A549 (cell line): Measurements from ENCODE around the gene MATR3. TPM values are rescaled to one million over a fixed set of nuclear protein-coding genes. Genes with fewer than 3 reads are reported as not detected.
"Not testable (repeated sequence)": the region's sequence is repeated elsewhere in the genome, so short reads cannot be mapped to it uniquely, and the experiment has no call there.

Source experiments
- ATAC-seq, 2 experiments: fragments of 200-7000 bp in 1 of 2; fragments of >200 bp in 1 of 2; cut with Nextera tagmentation in 1 of 2; cut with Tn5 transposase in 1 of 2; 3 replicates each; pipeline versions ENCODE4 v1.8.0 to v1.9.1; 2018 to 2020; ENCODE audit warnings: mild to moderate bottlenecking in 1 of 2, moderate library complexity in 1 of 2
- CTCF ChIA-PET: fragments of 300-600 bp; sonication (Branson Sonifier 250); formaldehyde crosslinking; extraction: SDS; loops from one replicate; lab custom pipeline; 2021; ENCODE audit warnings: antibody characterized with exemption, inconsistent platforms; lab: Yijun Ruan, JAX
- POLR2A ChIA-PET: fragments of 350-600 bp; formaldehyde crosslinking; extraction: SDS; loops from one replicate; lab custom pipeline; 2021; ENCODE audit warnings: antibody characterized with exemption, inconsistent platforms; lab: Yijun Ruan, JAX
- DNase-seq, 2 experiments: peaks; one replicate each; pipeline versions ENCODE4 v3.0.0 to v3.0.0-alpha.2; 2011 to 2016; ENCODE audit warnings: low read depth in 1 of 2, low spot score in 1 of 2
- FAIRE-seq: peaks from 2 replicates; lab custom pipeline; 2011; peaks lifted over from hg19 to GRCh38; lab: Jason Lieb, UNC
- H3K27ac ChIP-seq, 2 experiments: fragments of >200 bp; sonication (Bioruptor Twin); formaldehyde crosslinking; 3 replicates each; pipeline ENCODE4 v1.5.1; 2016 to 2017
- H3K4me1 ChIP-seq: fragments of >200 bp; sonication (Bioruptor Twin); formaldehyde crosslinking; 3 replicates; pipeline ENCODE4 v1.6.1; 2016
- H3K4me2 ChIP-seq: fragments of >200 bp; sonication (Bioruptor Twin); formaldehyde crosslinking; 3 replicates; pipeline ENCODE4 v1.6.1; 2016
- H3K4me3 ChIP-seq: fragments of >200 bp; sonication (Bioruptor Twin); formaldehyde crosslinking; 3 replicates; pipeline ENCODE4 v1.5.1; 2016
- H3K9me3 ChIP-seq: fragments of >200 bp; sonication (Bioruptor Twin); formaldehyde crosslinking; 3 replicates; pipeline ENCODE4 v1.6.1; 2016
- CBX2 ChIP-seq: fragments of 200-600 bp; sonication (generic); IDR thresholded peaks from 2 replicates; pipeline ENCODE4 v1.6.1; 2016; ENCODE audit warnings: low read depth, mild to moderate bottlenecking, borderline replicate concordance
- CEBPB ChIP-seq, 2 experiments: fragments of >200 bp in 1 of 2; sonication (Bioruptor Twin) in 1 of 2; formaldehyde crosslinking in 1 of 2; IDR thresholded peaks; 2 replicates each; pipeline ENCODE4 v1.6.1; 2012 to 2016
- CHD4 ChIP-seq: fragments of 200-600 bp; sonication (generic); IDR thresholded peaks from 2 replicates; pipeline ENCODE4 v1.6.1; 2016; ENCODE audit warnings: antibody characterized with exemption, mild to moderate bottlenecking, borderline replicate concordance
- EP300 ChIP-seq, 2 experiments: fragments of >200 bp; sonication (Bioruptor Twin); formaldehyde crosslinking; IDR thresholded peaks; 2 replicates in 1 of 2; 3 replicates in 1 of 2; pipeline ENCODE4 v1.6.1; 2016 to 2017
- FOXS1 ChIP-seq: fragments of 250-450 bp; sonication (Bioruptor Pico); IDR thresholded peaks from 2 replicates; pipeline ENCODE4 v1.5.0; 2020; ENCODE audit warnings: mild to moderate bottlenecking, moderate library complexity
- GATA3 ChIP-seq: IDR thresholded peaks from 2 replicates; pipeline ENCODE4 v1.6.1; 2012; ENCODE audit warnings: borderline replicate concordance
- JUN ChIP-seq, 2 experiments: fragments of >200 bp; sonication (Bioruptor Twin); formaldehyde crosslinking; IDR thresholded peaks; 2 replicates in 1 of 2; 3 replicates in 1 of 2; pipeline ENCODE4 v1.6.1; 2016 to 2017
- KDM5A ChIP-seq: fragments of 200-600 bp; sonication (generic); IDR thresholded peaks from 2 replicates; pipeline ENCODE4 v1.6.1; 2016; ENCODE audit warnings: antibody characterized with exemption, mild to moderate bottlenecking
- MAFK ChIP-seq: fragments of 450-650 bp; IDR thresholded peaks from 2 replicates; pipeline ENCODE4 v1.6.1; 2014; ENCODE audit not compliant: partially characterized antibody
- MYC ChIP-seq: IDR thresholded peaks from 2 replicates; pipeline ENCODE4 v1.6.1; 2012; ENCODE audit warnings: mild to moderate bottlenecking, inconsistent platforms, low read length, improper control_type of control experiment, borderline replicate concordance
- NFE2L2 ChIP-seq: fragments of 150-350 bp; conservative IDR thresholded peaks from 2 replicates; pipeline ENCODE4 v1.6.1; 2014; ENCODE audit warnings: low read length
- NPAS2 ChIP-seq: fragments of 250-450 bp; sonication (Bioruptor Pico); IDR thresholded peaks from 2 replicates; pipeline ENCODE4 v1.8.0; 2022; ENCODE audit warnings: mild to moderate bottlenecking, moderate library complexity, borderline replicate concordance
- PHF8 ChIP-seq: fragments of 200-600 bp; sonication (generic); IDR thresholded peaks from 2 replicates; pipeline ENCODE4 v1.6.1; 2016; ENCODE audit warnings: low read depth, mild to moderate bottlenecking, antibody characterized with exemption, moderate library complexity, borderline replicate concordance
- POLR2AphosphoS2 ChIP-seq: conservative IDR thresholded peaks from 2 replicates; pipeline ENCODE4 v1.6.1; 2012; ENCODE audit warnings: low read length, improper control_type of control experiment, inconsistent platforms
- RCOR1 ChIP-seq: fragments of 150-350 bp; IDR thresholded peaks from 2 replicates; pipeline ENCODE4 v1.6.1; 2014; ENCODE audit warnings: antibody characterized with exemption, low read length, low read depth
- RNF2 ChIP-seq: fragments of 200-600 bp; sonication (generic); IDR thresholded peaks from 2 replicates; pipeline ENCODE4 v1.6.1; 2016; ENCODE audit warnings: low read depth, mild to moderate bottlenecking, antibody characterized with exemption, moderate library complexity, borderline replicate concordance
- TFCP2L1 ChIP-seq: fragments of 250-450 bp; sonication (Bioruptor Pico); IDR thresholded peaks from 2 replicates; pipeline ENCODE4 v1.5.0; 2021; ENCODE audit warnings: mild to moderate bottlenecking
- ZC3H11A ChIP-seq: fragments of 450-650 bp; IDR thresholded peaks from 2 replicates; pipeline ENCODE4 v1.6.1; 2014; ENCODE audit warnings: antibody characterized with exemption, mild to moderate bottlenecking
- ZFP36 ChIP-seq: fragments of 450-650 bp; IDR thresholded peaks from 2 replicates; pipeline ENCODE4 v1.6.1; 2014; ENCODE audit warnings: borderline replicate concordance; ENCODE audit not compliant: partially characterized antibody
- ZNF302 ChIP-seq: fragments of 250-450 bp; sonication (Bioruptor Pico); IDR thresholded peaks from 2 replicates; pipeline ENCODE4 v1.9.0; 2021; ENCODE audit warnings: inconsistent platforms, mild to moderate bottlenecking, moderate library complexity
- WGBS: methylation state at CpG from one replicate; pipeline ENCODE4 v1.1.6; 2017; ENCODE audit errors: missing lambda C conversion rate; 5-methylcytosine and 5-hydroxymethylcytosine counted together
- polyA plus RNA-seq, 4 experiments: library from polyadenylated mRNA; depleted of rRNA in 3 of 4; stranded (reverse); fragments of >200 nt; fragmentation: RNase III in 1 of 4; extraction: RNeasy Plus Mini Kit Qiagen cat#74134 plus additional on column Dnase treatment in 1 of 4; gene quantifications; 2 replicates in 3 of 4; 3 replicates in 1 of 4; pipeline ENCODE4 v1.2.3, GENCODE V29; 2011 to 2017
- TF ChIP-seq, protein P1 (sequence below): fragments of 150-350 bp; IDR thresholded peaks from 2 replicates; pipeline ENCODE4 v1.6.1; 2014; ENCODE audit warnings: low read depth, mild to moderate bottlenecking, low read length
- TF ChIP-seq, protein P2 (sequence below): IDR thresholded peaks from 2 replicates; pipeline ENCODE4 v1.6.1; 2012; ENCODE audit warnings: low read depth, borderline replicate concordance
- TF ChIP-seq, protein P3 (sequence below): fragments of 450-650 bp; IDR thresholded peaks from 2 replicates; pipeline ENCODE4 v1.6.1; 2014; ENCODE audit warnings: antibody characterized with exemption
- TF ChIP-seq, protein P4 (sequence below): fragments of 250-450 bp; sonication (Bioruptor Pico); IDR thresholded peaks from 2 replicates; pipeline ENCODE4 v1.5.0; 2021; ENCODE audit warnings: mild to moderate bottlenecking, moderate library complexity, borderline replicate concordance

Gene MATR3
- polyA plus RNA-seq, 2 of the 4 experiments (the other 2 are of a cell fraction) = 178 to 189 TPM

DNA sequence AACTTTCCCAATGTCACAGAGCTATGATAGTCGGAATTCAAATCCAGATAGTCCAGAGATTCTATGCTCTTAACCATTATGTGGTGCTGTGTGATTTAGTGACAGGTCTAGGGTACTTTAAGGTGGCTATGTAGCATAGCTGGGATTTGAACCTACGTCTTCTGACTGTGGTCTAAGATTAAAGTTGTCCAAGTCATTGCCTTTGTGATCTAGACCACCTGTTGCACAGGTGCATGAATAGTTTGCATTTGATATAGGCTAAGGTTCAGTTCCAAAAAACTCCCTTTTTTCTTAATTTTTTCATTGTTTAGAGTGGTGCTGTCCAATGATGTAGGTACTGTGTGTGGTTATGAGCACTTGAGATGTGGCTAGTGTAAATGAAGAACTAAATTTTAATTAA lies 50.6 kb downstream of the MATR3 start:
- WGBS = 84% methylated on average over 2 of the region's 2 CpGs
- Histone ChIP-seq H3K27ac (no peak overlapping the region), H3K4me3 (no peak overlapping the region), H3K9me3 (no peaks in the 10 kb centered on the region), H3K4me2 (peak overlapping the region; percentile 94)
- ATAC-seq (no peak), DNase-seq (no peak), FAIRE-seq (no peak)
- POLR2A ChIA-PET = interaction anchor here (0.6 kb wide), 1 partner anchor 50 kb away, joined by 3 read pairs; no protein-coding TSS in a partner anchor
- TF ChIP-seq POLR2AphosphoS2 = no peak
- no peak for TF ChIP-seq RCOR1
- no peak for TF ChIP-seq FOXS1
- TF ChIP-seq, protein P1, sequence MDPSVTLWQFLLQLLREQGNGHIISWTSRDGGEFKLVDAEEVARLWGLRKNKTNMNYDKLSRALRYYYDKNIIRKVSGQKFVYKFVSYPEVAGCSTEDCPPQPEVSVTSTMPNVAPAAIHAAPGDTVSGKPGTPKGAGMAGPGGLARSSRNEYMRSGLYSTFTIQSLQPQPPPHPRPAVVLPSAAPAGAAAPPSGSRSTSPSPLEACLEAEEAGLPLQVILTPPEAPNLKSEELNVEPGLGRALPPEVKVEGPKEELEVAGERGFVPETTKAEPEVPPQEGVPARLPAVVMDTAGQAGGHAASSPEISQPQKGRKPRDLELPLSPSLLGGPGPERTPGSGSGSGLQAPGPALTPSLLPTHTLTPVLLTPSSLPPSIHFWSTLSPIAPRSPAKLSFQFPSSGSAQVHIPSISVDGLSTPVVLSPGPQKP = no peak
- no peak for TF ChIP-seq KDM5A
- TF ChIP-seq, protein P2, sequence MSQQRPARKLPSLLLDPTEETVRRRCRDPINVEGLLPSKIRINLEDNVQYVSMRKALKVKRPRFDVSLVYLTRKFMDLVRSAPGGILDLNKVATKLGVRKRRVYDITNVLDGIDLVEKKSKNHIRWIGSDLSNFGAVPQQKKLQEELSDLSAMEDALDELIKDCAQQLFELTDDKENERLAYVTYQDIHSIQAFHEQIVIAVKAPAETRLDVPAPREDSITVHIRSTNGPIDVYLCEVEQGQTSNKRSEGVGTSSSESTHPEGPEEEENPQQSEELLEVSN = no peak
- no peak for TF ChIP-seq ZFP36
- no peak for TF ChIP-seq ZNF302 (CRISPR knock-in tag)
- no peak for TF ChIP-seq CEBPB (IDR thresholded peaks at IDR 0.05)
- TF ChIP-seq, all 56 proteins: peak for 0
- CTCF ChIA-PET = interaction anchor here (1.4 to 1.6 kb wide), 2 partner anchors 32 to 51 kb away, joined by 3 read pairs; partner anchors contain the start of gene MATR3
- H3K4me1 ChIP-seq = peaks cover 19% of the 10 kb centered on the region; the same call in 2 of the 3 replicates

DNA sequence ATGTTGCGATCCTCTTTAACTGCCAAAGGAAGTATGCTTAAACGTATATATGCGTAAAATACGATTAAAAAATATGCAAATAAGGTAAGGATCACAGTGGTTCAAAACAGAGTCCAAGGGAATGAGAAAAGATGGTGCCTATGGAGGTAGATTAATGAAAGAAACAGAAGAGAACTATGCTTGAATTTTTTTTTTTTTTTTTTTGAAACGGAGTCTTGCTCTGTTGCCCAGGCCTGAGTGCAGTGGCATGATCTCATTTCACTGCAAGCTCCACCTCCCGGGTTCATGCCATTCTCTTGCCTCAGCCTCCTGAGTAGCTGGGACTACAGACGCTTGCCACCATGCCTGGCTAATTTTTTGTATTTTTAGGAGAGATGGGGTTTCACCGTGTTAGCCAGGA lies 51.9 kb downstream of the MATR3 start:
- WGBS = 93% methylated on average over 8 of the region's 8 CpGs
- DNase-seq, POLR2A ChIA-PET, H3K4me3 ChIP-seq, H3K9me3 ChIP-seq, FAIRE-seq, H3K27ac ChIP-seq, H3K4me2 ChIP-seq, ATAC-seq: not testable (repeated sequence)
- H3K4me1 ChIP-seq = peaks cover 19% of the 10 kb centered on the region; the same call in 2 of the 3 replicates
- CTCF ChIA-PET = interaction anchor here (0.7 to 1.1 kb wide), 2 partner anchors 12 to 512 kb away, joined by 3 read pairs; no protein-coding TSS in a partner anchor

DNA sequence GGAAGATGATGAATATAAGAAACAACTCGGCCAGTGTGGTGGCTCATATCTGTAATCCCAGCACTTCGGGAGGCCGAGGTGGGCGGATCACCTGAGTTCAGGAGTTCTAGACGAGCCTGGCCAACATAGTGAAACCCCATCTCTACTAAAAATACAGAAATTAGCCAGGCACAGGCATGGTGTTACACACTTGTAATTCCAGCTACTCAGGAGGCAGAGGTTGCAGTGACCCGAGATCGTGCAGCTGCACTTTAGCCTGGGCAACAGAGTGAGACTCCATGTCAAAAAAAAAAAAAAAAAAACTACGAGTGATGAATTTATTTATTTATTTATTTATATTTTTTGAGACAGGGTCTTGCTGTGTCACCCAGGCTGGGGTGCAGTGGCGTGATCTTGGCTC lies 54.3 kb downstream of the MATR3 start:
- peaks cover 14% of the 10 kb centered on the region; the same call in 2 of the 3 replicates for H3K4me1 ChIP-seq
- not testable (repeated sequence) for FAIRE-seq, H3K9me3 ChIP-seq, H3K27ac ChIP-seq, DNase-seq, ATAC-seq, H3K4me2 ChIP-seq, H3K4me3 ChIP-seq
- whole genome bisulfite sequencing = 94% methylated on average over 9 of the region's 9 CpGs
- CTCF ChIA-PET = interaction anchor here (0.6 kb wide), 1 partner anchor 764 kb away, joined by 3 read pairs; no protein-coding TSS in a partner anchor
- POLR2A ChIA-PET = interaction anchor here (0.7 kb wide), 1 partner anchor 67 kb away, joined by 5 read pairs; no protein-coding TSS in a partner anchor

DNA sequence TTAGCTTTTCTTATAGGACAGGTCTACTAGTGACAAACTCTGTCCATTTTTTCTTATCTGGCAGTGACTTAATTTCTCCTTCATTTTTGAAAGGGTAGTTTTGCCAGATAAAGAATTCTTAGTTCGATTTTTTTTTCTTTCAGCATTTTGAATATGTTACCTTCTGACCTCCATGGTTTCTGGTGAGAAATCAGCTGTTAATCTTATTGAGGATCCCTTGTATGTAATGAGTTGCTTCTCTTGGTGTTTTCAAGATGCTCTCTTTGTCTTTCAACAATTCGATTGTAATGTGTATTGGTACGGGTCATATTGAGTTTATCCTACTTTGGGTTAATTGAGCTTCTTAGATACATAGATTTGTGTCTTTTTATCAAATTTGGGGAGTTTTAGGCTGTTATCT lies 60.6 kb downstream of the MATR3 start:
- H3K4me1 ChIP-seq = peaks cover 3% of the 10 kb centered on the region; the same call in 1 of the 3 replicates
- DNase-seq = no peak
- ChIA-PET CTCF (interaction anchor here (1.3 to 2.2 kb wide), 2 partner anchors 12 to 37 kb away, joined by 3 to 8 read pairs; partner anchors contain the start of gene PAIP2), POLR2A (interaction anchor here (2.1 kb wide), 1 partner anchor 12 kb away, joined by 6 read pairs; the partner anchor contains the start of gene PAIP2)
- ATAC-seq = no peak
- no peak for FAIRE-seq
- H3K27ac ChIP-seq = no peak overlapping the region
- no peak overlapping the region for H3K4me2 ChIP-seq
- WGBS = 83% methylated on average over 3 of the region's 3 CpGs
- H3K9me3 ChIP-seq = no peaks in the 10 kb centered on the region
- H3K4me3 ChIP-seq = no peak overlapping the region
- TF ChIP-seq JUN (IDR thresholded peaks at IDR 0.05) = no peak
- TF ChIP-seq RNF2 = no peak
- TF ChIP-seq ZC3H11A = no peak
- no peak for TF ChIP-seq MYC
- TF ChIP-seq, protein P3, sequence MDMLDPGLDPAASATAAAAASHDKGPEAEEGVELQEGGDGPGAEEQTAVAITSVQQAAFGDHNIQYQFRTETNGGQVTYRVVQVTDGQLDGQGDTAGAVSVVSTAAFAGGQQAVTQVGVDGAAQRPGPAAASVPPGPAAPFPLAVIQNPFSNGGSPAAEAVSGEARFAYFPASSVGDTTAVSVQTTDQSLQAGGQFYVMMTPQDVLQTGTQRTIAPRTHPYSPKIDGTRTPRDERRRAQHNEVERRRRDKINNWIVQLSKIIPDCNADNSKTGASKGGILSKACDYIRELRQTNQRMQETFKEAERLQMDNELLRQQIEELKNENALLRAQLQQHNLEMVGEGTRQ = no peak
- no peak for TF ChIP-seq NPAS2 (CRISPR knock-in tag)
- no peak for TF ChIP-seq CBX2
- no peak for TF ChIP-seq GATA3
- no peak for TF ChIP-seq TFCP2L1 (CRISPR knock-in tag)
- TF ChIP-seq, protein P4, sequence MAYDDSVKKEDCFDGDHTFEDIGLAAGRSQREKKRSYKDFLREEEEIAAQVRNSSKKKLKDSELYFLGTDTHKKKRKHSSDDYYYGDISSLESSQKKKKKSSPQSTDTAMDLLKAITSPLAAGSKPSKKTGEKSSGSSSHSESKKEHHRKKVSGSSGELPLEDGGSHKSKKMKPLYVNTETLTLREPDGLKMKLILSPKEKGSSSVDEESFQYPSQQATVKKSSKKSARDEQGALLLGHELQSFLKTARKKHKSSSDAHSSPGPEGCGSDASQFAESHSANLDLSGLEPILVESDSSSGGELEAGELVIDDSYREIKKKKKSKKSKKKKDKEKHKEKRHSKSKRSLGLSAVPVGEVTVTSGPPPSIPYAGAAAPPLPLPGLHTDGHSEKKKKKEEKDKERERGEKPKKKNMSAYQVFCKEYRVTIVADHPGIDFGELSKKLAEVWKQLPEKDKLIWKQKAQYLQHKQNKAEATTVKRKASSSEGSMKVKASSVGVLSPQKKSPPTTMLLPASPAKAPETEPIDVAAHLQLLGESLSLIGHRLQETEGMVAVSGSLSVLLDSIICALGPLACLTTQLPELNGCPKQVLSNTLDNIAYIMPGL (CRISPR knock-in tag) = no peak
- TF ChIP-seq NFE2L2 = no peak
- no peak for TF ChIP-seq MAFK
- TF ChIP-seq EP300 (IDR thresholded peaks at IDR 0.05) = no peak
- TF ChIP-seq, protein P2 = no peak
- TF ChIP-seq ZFP36 = no peak
- TF ChIP-seq PHF8 = no peak
- no peak for TF ChIP-seq CHD4
